OCI-LY1 (cell line): ENCODE results near the gene HIPK3.

Experiments
- H2AFZ ChIP-seq: fragments of 200-600 bp; sonication (generic), shearing (Covaris generic); 2 replicates; pipeline ENCODE4 v1.6.0; 2014; ENCODE audit warnings: antibody characterized with exemption, mild to moderate bottlenecking, low read length
- H3F3A ChIP-seq: fragments of 200-600 bp; sonication (generic), shearing (Covaris generic); 2 replicates; pipeline ENCODE4 v1.6.0; 2014; ENCODE audit warnings: mild to moderate bottlenecking, antibody characterized with exemption, low read length, moderate library complexity; ENCODE audit not compliant: insufficient read depth
- H3K27ac ChIP-seq: fragments of 200-600 bp; sonication (generic); 2 replicates; pipeline ENCODE4 v1.5.1; 2014; ENCODE audit warnings: low read length, mixed run types, mild to moderate bottlenecking, low read depth; ENCODE audit not compliant: poor library complexity, severe bottlenecking
- H3K27me3 ChIP-seq: fragments of 200-600 bp; sonication (generic); 2 replicates; pipeline ENCODE4 v1.6.0; 2014; ENCODE audit warnings: antibody characterized with exemption, mild to moderate bottlenecking, low read length, moderate library complexity; ENCODE audit not compliant: insufficient read depth
- H3K36me3 ChIP-seq: fragments of 200-600 bp; sonication (generic); 2 replicates; pipeline ENCODE4 v1.6.1; 2014; ENCODE audit warnings: mild to moderate bottlenecking, antibody characterized with exemption, low read length, moderate library complexity, mixed read lengths; ENCODE audit not compliant: insufficient read depth
- H3K4me1 ChIP-seq: fragments of 200-600 bp; sonication (generic); 2 replicates; pipeline ENCODE4 v1.5.1; 2014; ENCODE audit warnings: mild to moderate bottlenecking, low read length, moderate library complexity; ENCODE audit not compliant: insufficient read depth, severe bottlenecking
- H3K4me2 ChIP-seq: fragments of 200-600 bp; sonication (generic), shearing (Covaris generic); 2 replicates; pipeline ENCODE4 v1.6.1; 2014; ENCODE audit warnings: low read length
- H3K4me3 ChIP-seq: fragments of 200-600 bp; sonication (generic); 2 replicates; pipeline ENCODE4 v1.5.1; 2014; ENCODE audit warnings: low read length, low read depth, mild to moderate bottlenecking, mixed read lengths; ENCODE audit not compliant: poor library complexity, severe bottlenecking
- H3K79me2 ChIP-seq: fragments of 200-600 bp; shearing (Covaris generic); 2 replicates; pipeline ENCODE4 v1.6.1; 2016; ENCODE audit warnings: mixed run types, low read length, mixed read lengths; ENCODE audit not compliant: insufficient read depth
- H3K9ac ChIP-seq: fragments of 200-600 bp; sonication (generic), shearing (Covaris generic); 2 replicates; pipeline ENCODE4 v1.6.1; 2014; ENCODE audit warnings: mild to moderate bottlenecking, low read length, mixed read lengths
- H3K9me2 ChIP-seq: fragments of 200-600 bp; sonication (generic), shearing (Covaris generic); 2 replicates; pipeline ENCODE4 v1.6.1; 2014; ENCODE audit warnings: low read depth, mild to moderate bottlenecking, low read length, mixed read lengths
- H3K9me3 ChIP-seq: fragments of 200-600 bp; shearing (Covaris generic); 2 replicates; pipeline ENCODE4 v1.6.1; 2014; ENCODE audit warnings: low read length, mixed read lengths
- H4K20me1 ChIP-seq: fragments of 200-600 bp; sonication (generic), shearing (Covaris generic); 2 replicates; pipeline ENCODE4 v1.6.0; 2016; ENCODE audit warnings: mild to moderate bottlenecking, low read length; ENCODE audit not compliant: insufficient read depth
- EZH2 ChIP-seq: fragments of 200-600 bp; sonication (generic), shearing (Covaris generic); IDR thresholded peaks from 2 replicates; pipeline ENCODE4 v1.8.0; 2017; ENCODE audit warnings: borderline replicate concordance, mixed run types, mild to moderate bottlenecking, antibody characterized with exemption, low read length, moderate library complexity, mixed read lengths
- TF ChIP-seq, protein P1 (sequence below): fragments of 200-600 bp; sonication (generic), shearing (Covaris generic); IDR thresholded peaks from 2 replicates; pipeline ENCODE4 v1.5.1; 2017; ENCODE audit warnings: mild to moderate bottlenecking, antibody characterized with exemption, low read length, moderate library complexity, mixed read lengths

The HIPK3 gene

DNA sequence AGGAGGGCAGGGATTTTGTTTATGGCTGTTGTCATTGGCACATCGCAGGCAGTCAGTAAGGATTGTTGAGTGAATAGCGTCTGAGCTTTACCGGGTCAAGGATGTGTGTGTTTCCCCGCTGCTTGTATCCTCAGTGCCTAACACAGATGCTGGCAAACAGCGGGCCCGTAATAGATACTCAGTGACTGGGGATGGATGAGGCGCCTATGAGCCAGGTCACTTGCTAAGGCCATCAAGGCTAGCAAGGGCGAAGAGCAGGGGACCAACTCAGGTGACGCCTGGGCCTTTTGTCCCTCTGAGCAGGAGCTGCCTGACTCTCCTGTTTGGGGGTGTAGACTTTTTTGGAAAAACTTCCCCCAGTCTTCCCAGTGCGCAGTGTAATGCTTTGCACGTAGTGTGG lies 118.1 kb downstream of the HIPK3 start:
- Histone ChIP-seq H3K9me3 (no peaks in the 10 kb centered on the region), H3K79me2 (no peaks in the 10 kb centered on the region), H3K9me2 (no peaks in the 10 kb centered on the region), H4K20me1 (no peaks in the 10 kb centered on the region; the same call in 1 of the 2 replicates), H3K27me3 (no peaks in the 10 kb centered on the region; the same call in 1 of the 2 replicates), H3K4me2 (no peak overlapping the region), H3K4me1 (no peaks in the 10 kb centered on the region), H2AFZ (no peak overlapping the region), H3K27ac (no peak overlapping the region), H3K9ac (no peak overlapping the region), H3K4me3 (no peak overlapping the region), H3F3A (no peaks in the 10 kb centered on the region), H3K36me3 (no peaks in the 10 kb centered on the region)
- TF ChIP-seq, protein P1, sequence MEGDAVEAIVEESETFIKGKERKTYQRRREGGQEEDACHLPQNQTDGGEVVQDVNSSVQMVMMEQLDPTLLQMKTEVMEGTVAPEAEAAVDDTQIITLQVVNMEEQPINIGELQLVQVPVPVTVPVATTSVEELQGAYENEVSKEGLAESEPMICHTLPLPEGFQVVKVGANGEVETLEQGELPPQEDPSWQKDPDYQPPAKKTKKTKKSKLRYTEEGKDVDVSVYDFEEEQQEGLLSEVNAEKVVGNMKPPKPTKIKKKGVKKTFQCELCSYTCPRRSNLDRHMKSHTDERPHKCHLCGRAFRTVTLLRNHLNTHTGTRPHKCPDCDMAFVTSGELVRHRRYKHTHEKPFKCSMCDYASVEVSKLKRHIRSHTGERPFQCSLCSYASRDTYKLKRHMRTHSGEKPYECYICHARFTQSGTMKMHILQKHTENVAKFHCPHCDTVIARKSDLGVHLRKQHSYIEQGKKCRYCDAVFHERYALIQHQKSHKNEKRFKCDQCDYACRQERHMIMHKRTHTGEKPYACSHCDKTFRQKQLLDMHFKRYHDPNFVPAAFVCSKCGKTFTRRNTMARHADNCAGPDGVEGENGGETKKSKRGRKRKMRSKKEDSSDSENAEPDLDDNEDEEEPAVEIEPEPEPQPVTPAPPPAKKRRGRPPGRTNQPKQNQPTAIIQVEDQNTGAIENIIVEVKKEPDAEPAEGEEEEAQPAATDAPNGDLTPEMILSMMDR: no peak

DNA sequence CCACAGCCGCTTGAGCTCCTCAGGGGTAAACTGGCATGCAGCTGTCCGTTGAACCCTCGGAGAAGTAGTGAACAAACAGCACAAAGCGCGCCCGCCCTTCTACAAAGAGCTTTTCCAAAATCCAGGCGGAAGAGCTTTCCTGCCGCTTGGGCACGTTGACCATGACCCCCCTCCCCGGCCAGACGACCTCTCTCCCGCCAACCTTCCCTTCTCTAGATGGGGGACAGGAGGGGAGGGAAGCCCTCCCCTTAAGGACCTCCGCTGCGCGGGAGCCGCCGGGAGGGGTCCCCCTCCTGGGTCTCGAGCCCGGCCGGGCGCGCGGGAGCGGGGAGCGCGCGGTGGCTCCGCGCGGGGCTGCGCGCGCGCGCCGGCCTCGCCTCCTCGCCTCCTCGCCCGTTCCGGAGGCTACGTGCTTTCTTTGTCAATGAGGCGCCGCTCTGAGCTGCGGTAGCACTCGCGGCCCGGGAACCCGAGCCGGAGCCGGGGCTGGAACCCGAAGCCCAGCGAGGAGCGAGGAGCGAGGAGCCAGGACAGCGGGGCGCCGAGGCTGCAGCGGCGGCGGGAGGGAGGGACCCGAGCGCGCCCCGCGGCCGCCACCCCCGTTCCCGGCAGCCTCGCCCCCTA lies 118.6 kb downstream of the HIPK3 start, which contains the start of gene KIAA1549L:
Gene KIAA1549L (plus strand): TSS at position 421 of the 624 bp plus-strand sequence.
- no peak within 1 kb of the TSS for H2AFZ ChIP-seq
- no peaks in the 10 kb centered on the region for H3K36me3 ChIP-seq
- TF ChIP-seq EZH2: no peak
- TF ChIP-seq, protein P1: no peak
- H3K79me2 ChIP-seq: no peaks in the 10 kb centered on the region
- no peaks in the 10 kb centered on the region for H3K4me1 ChIP-seq
- H3K9me3 ChIP-seq: no peaks in the 10 kb centered on the region
- H3F3A ChIP-seq: no peaks in the 10 kb centered on the region
- no peak within 1 kb of the TSS for H3K4me3 ChIP-seq
- H3K27ac ChIP-seq: no peak within 1 kb of the TSS
- H3K9me2 ChIP-seq: no peaks in the 10 kb centered on the region
- H3K4me2 ChIP-seq: no peak within 1 kb of the TSS; the same call in 1 of the 2 replicates
- no peaks in the 10 kb centered on the region; the same call in 1 of the 2 replicates for H3K27me3 ChIP-seq
- H4K20me1 ChIP-seq: no peaks in the 10 kb centered on the region
- H3K9ac ChIP-seq: no peak within 1 kb of the TSS

DNA sequence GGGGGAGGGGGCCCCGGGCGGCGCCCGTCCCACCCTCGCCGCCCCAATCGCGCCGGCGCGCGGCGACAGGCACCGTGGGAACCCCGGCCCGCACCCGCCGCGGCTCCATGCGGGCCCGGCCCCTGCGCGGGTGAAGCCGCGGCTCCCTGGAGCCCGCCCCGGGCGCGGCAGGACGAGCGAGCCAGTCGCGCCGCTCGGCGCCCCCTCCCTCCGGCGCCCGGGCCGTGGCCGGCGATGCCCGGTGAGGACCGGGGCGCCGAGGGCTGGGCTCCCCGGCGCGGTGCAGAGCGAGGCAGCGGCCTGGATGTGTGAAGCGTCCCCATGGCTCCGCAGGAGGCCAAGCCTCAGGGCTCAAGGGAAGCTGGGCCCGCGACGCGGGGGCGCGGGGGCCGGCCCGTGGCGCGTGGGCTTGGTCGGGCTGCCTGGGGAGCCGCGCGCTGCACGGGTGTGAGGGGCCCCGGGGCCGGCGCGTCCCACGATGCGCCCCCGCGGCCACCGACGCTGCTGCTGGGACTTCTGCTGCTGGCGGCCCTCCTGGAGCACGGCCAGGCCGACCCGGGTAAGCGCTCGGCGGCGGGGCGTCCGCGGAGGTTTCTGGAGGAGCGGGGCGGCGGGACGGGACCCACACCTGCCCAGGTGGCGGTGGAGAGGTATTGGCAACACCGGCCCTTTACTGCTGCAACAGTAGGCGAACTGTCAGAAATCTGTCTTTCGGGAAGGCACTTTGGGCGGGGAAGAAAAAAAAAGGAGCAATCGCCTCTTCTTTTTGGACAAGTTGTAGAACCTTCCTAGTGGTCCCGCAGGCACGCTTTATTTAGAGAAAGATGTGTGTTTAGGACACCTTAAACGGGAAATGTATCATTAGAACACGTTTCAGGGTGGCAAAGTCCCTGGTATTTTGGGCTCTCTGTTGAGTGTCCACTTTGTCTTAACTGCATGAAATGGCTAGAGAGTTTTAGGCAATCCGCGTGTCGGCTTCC lies 119.4 kb downstream of the HIPK3 start:
- no peaks in the 10 kb centered on the region for H3K36me3 ChIP-seq
- no peak for TF ChIP-seq EZH2
- TF ChIP-seq, protein P1: no peak
- H3K27me3 ChIP-seq: no peaks in the 10 kb centered on the region; the same call in 1 of the 2 replicates
- no peak overlapping the region; the same call in 1 of the 2 replicates for H3K4me2 ChIP-seq
- H3K9me2 ChIP-seq: no peaks in the 10 kb centered on the region
- no peak overlapping the region for H2AFZ ChIP-seq
- H3K4me3 ChIP-seq: no peak overlapping the region
- H3K9me3 ChIP-seq: no peaks in the 10 kb centered on the region
- H3K79me2 ChIP-seq: no peaks in the 10 kb centered on the region
- no peaks in the 10 kb centered on the region for H3K4me1 ChIP-seq
- H3K27ac ChIP-seq: no peak overlapping the region
- H3K9ac ChIP-seq: no peak overlapping the region
- H3F3A ChIP-seq: no peaks in the 10 kb centered on the region
- H4K20me1 ChIP-seq: no peaks in the 10 kb centered on the region
